GM19397 (cell line): ENCODE results near the gene MAP2.

Experiments
- ATAC-seq: cut with Tn5 transposase; IDR thresholded peaks from one replicate; pipeline ENCODE4 v1.9.1; 2021; ENCODE audit warnings: mild to moderate bottlenecking, moderate library complexity; ENCODE audit not compliant: unreplicated experiment

MAP2 gene

GRCh38 chr2:209640358-209640757, 216.5 kb downstream of the MAP2 start:
- ATAC-seq: no peak

GRCh38 chr2:209642146-209642820, 218.4 kb downstream of the MAP2 start:
- no peak for ATAC-seq

GRCh38 chr2:209644842-209645241, 221.0 kb downstream of the MAP2 start:
- ATAC-seq: no peak

- ATAC-seq: no peak
Measured at GRCh38 chr2:209648714-209649113, 224.9 kb downstream of the MAP2 start.

- no peak for ATAC-seq
Measured at GRCh38 chr2:209653134-209653533, 229.3 kb downstream of the MAP2 start.

GRCh38 chr2:209661286-209661894, 237.5 kb downstream of the MAP2 start:
- ATAC-seq: no peak

- no peak for ATAC-seq
Measured at GRCh38 chr2:209662021-209662420, 238.2 kb downstream of the MAP2 start.

GRCh38 chr2:209663139-209663538, 239.3 kb downstream of the MAP2 start:
- no peak for ATAC-seq

- ATAC-seq: no peak
Measured at GRCh38 chr2:209663656-209664055, 239.8 kb downstream of the MAP2 start.

GRCh38 chr2:209666296-209666695, 242.4 kb downstream of the MAP2 start:
- no peak for ATAC-seq

- no peak for ATAC-seq
Measured at GRCh38 chr2:209671020-209671680, 247.3 kb downstream of the MAP2 start.

- no peak for ATAC-seq
Measured at GRCh38 chr2:209673811-209674210, 250.0 kb downstream of the MAP2 start.

GRCh38 chr2:209680596-209680995, 256.7 kb downstream of the MAP2 start:
- ATAC-seq: no peak

GRCh38 chr2:209681201-209681735, 257.4 kb downstream of the MAP2 start:
- ATAC-seq: no peak

GRCh38 chr2:209682646-209683045, 258.8 kb downstream of the MAP2 start:
- no peak for ATAC-seq

GRCh38 chr2:209685340-209685739, 261.5 kb downstream of the MAP2 start:
- ATAC-seq: no peak

- ATAC-seq: no peak
Measured at GRCh38 chr2:209685963-209686362, 262.1 kb downstream of the MAP2 start.

- ATAC-seq: no peak
Measured at GRCh38 chr2:209686448-209686847, 262.6 kb downstream of the MAP2 start.

GRCh38 chr2:209687323-209687969, 263.6 kb downstream of the MAP2 start:
- no peak for ATAC-seq

- no peak for ATAC-seq
Measured at GRCh38 chr2:209688385-209688784, 264.5 kb downstream of the MAP2 start.

- no peak for ATAC-seq
Measured at GRCh38 chr2:209690029-209690754, 266.3 kb downstream of the MAP2 start.
